T1000 (cell line): ENCODE data around the gene NDUFC2.
"Not testable (repeated sequence)": the region's sequence is repeated elsewhere in the genome, so short reads cannot be mapped to it uniquely, and the experiment has no call there.

Source experiments
- DNase-seq: peaks from one replicate; lab custom pipeline; 2025; ENCODE audit warnings: mixed read lengths; lab: John Stamatoyannopoulos, UW

Gene NDUFC2

GRCh38 chr11:78030429-78031325, 49.0 kb downstream of the NDUFC2 start:
- no peak for DNase-seq

DNA sequence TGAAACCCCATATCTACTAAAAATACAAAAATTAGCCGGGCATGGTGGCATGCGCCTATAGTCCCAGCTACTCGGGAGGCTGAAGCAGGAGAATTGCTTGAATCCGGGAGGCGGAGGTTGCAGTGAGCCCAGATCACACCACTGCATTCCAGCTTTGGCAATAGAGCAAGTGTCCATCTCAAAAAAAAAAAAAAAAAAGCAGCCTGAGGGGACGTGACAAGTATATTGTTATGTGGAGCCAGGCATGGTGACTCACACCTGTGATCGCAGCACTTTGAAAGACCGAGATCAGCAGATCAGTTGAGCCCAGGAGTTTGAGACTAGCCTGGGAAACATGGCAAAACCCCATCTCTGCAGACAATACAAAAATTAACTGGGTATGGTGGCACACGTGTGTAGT, 51.2 kb downstream of the NDUFC2 start:
- not testable (repeated sequence) for DNase-seq

DNA sequence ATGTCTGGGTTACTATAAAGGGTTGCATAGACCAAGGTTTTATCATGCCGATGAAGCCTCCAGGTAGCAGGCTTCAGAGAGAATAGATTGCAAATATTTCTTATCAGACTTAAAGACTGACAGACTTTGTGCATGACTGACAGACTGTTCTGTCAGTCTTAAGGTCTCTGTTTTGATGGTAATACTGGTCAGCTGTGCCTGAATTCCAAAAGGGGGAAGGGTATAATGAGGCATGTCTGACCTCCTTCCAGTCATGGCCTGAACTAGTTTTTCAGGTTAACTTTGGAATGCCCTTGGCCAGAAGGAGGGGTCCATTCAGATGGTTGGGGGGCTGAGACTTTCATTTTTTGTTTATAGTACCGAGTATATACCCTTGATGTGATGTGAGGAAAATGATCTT, 51.9 kb downstream of the NDUFC2 start:
- no peak for DNase-seq

DNA sequence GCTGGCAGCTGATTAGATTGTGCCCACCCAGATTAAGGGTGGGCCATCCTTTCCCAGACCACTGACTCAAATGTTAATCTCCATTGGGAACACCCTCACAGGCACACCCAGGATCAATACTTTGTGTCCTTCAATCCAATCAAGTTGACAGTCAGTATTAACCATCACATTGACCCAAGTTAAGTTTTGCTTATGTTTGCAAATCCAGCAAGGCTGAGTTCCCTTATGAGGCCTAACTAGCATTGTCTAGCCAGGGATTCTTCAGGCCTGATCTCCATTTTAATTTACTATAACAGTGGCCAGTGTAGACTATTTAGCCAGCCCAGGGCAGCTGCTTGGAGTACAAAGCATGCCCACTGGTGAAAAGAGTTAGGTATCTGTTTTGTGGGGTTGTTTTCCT, 54.3 kb downstream of the NDUFC2 start:
- no peak for DNase-seq

DNA sequence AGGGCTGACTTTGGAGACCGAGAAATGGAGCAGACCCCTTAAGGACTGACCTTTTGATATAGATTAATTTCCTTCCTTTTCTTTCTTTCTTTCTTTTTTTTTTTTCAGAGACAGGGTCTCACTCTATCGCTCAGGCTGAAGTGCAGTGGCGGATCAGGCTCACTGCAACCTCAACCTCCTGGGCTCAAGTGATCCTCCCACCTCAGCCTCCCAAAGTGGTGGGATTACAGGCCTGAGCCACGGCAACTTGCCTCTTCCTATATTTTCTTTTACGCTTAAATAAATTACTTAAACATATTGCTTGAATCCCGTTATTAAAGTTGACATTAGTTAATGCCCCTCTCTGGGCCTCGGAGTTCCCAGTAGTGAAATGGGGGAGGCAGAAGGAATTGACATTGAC, 56.2 kb downstream of the NDUFC2 start:
- DNase-seq, result no peak

GRCh38 chr11:78022397-78023396, 57.0 kb downstream of the NDUFC2 start, which contains the start of gene KCTD14:
Gene KCTD14 (minus strand): TSS chr11:78023276. CDS start chr11:78023249, 27 bp downstream.
- no peak for DNase-seq

- no peak for DNase-seq
Observed at GRCh38 chr11:78021611-78022010, 58.1 kb downstream of the NDUFC2 start.

GRCh38 chr11:78020246-78020645, 59.4 kb downstream of the NDUFC2 start:
- no peak for DNase-seq

- no peak for DNase-seq
Observed at GRCh38 chr11:78019808-78020207, 59.9 kb downstream of the NDUFC2 start.
